ENCODE measurements around the gene GPR63.

Gene GPR63

DNA sequence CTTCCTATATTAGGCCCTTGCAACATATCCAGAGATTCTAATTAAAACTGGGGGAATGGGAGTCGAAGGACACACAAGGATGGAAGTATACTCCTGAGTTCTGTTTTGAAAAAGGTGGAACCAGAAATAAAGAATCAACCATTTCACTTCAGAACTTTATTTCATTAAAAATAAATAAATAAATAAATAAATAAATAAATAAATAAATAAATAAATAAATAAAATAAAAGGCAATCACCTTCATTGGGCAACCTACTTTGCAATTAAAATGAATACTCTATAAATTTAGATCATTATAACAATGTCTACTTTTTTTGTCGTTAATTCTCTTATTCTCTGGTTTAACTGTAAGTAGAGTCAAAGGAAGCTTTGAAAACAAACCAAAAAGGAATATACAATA lies 25.6 kb downstream of the GPR63 start:
- H3K4me3 ChIP-seq (ENCODE audit: low read length) = no peak overlapping the region
- H3K9me3 ChIP-seq (ENCODE audit: low read length) = no peaks in the 10 kb centered on the region
- H3K4me1 ChIP-seq (ENCODE audit: insufficient read depth, low read length) = no peaks in the 10 kb centered on the region
- H3K27me3 ChIP-seq (ENCODE audit: insufficient read depth, low read length) = no peaks in the 10 kb centered on the region
- H2AFZ ChIP-seq (ENCODE audit: low read depth, low read length) = no peak overlapping the region
- no peaks in the 10 kb centered on the region for H3K36me3 ChIP-seq (ENCODE audit: insufficient read depth, low read length)

DNA sequence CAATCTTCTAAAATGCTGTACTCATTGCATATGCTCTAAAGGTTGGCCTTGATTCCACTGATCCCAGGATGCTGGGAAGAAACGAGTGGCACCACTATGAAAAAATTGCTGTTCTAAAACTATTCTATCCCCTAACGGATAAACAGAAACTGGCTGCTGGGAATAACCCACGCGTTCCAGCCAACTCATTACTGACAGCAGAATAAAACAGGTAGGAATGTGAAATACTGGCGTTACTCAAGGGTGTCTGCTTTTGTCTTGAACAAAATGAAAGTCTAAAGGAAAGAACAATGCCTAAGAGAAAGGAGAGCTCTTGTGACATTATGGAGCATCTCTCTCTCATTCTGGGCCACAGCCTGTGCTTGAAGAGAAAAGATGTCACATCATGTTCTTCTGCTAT lies 26.1 kb downstream of the GPR63 start:
- no peak overlapping the region for H2AFZ ChIP-seq (ENCODE audit: low read depth, low read length)
- H3K4me3 ChIP-seq (ENCODE audit: low read length) = no peak overlapping the region
- H3K27me3 ChIP-seq (ENCODE audit: insufficient read depth, low read length) = no peaks in the 10 kb centered on the region
- no peaks in the 10 kb centered on the region for H3K9me3 ChIP-seq (ENCODE audit: low read length)
- H3K4me1 ChIP-seq (ENCODE audit: insufficient read depth, low read length) = no peaks in the 10 kb centered on the region
- H3K36me3 ChIP-seq (ENCODE audit: insufficient read depth, low read length) = no peaks in the 10 kb centered on the region

GRCh38 chr6:96809119-96809518 lies 28.2 kb downstream of the GPR63 start:
- no peaks in the 10 kb centered on the region for H3K27me3 ChIP-seq (ENCODE audit: insufficient read depth, low read length)
- no peaks in the 10 kb centered on the region for H3K36me3 ChIP-seq (ENCODE audit: insufficient read depth, low read length)

DNA sequence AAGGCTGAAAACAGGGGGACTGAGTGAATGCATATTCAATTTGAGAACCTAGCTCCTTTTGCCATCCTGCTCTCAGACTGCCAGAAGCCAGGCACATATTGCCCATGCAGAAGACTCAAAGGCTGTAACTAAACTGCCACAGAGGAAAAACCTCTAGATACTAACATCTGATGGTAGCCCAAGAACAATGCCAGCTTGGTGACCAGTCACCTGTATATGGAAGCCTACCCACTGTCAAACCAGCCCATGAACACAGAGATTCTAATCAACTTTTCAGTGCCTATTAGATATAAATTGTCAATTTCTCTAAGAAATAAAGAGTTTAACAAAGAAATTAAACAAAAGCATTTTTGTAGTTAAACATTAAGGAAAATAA lies 34.2 kb downstream of the GPR63 start:
- Histone ChIP-seq H3K27me3 (ENCODE audit: insufficient read depth, low read length) (no peaks in the 10 kb centered on the region), H3K36me3 (ENCODE audit: insufficient read depth, low read length) (no peaks in the 10 kb centered on the region), H3K9me3 (ENCODE audit: low read length) (no peaks in the 10 kb centered on the region), H3K4me3 (ENCODE audit: low read length) (no peak overlapping the region), H2AFZ (ENCODE audit: low read depth, low read length) (no peak overlapping the region), H3K4me1 (ENCODE audit: insufficient read depth, low read length) (no peaks in the 10 kb centered on the region)

More at GRCh38 chr6:96809119-96809518, 28.2 kb downstream of the GPR63 start:
- no peak overlapping the region for H2AFZ ChIP-seq (ENCODE audit: low read depth, low read length)
- H3K9me3 ChIP-seq (ENCODE audit: low read length) = no peaks in the 10 kb centered on the region
- no peak overlapping the region for H3K4me3 ChIP-seq (ENCODE audit: low read length)
- H3K4me1 ChIP-seq (ENCODE audit: insufficient read depth, low read length) = no peaks in the 10 kb centered on the region

DNA sequence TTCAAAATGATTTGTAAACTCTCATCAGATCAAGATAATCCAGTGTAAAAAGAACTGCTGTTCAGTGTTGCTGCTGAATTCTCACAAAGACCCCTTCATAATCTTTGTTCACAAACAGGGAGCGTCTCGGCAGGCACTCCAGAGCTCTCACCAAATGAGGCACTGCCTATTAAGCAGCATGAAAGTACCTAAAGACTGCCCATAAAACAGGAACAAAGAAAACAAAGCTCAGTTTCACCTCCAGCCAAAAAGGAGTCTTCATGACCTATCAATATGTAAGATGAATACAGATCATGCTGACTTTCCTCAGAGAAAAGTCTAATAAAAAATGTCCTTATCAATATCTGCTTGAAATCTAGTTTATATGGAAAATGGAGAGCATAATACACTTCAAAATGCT lies 41.8 kb downstream of the GPR63 start:
- no peak overlapping the region for H3K4me3 ChIP-seq (ENCODE audit: low read length)
- H3K36me3 ChIP-seq (ENCODE audit: insufficient read depth, low read length) = no peaks in the 10 kb centered on the region
- H3K27me3 ChIP-seq (ENCODE audit: insufficient read depth, low read length) = no peaks in the 10 kb centered on the region
- no peaks in the 10 kb centered on the region for H3K9me3 ChIP-seq (ENCODE audit: low read length)
- H3K4me1 ChIP-seq (ENCODE audit: insufficient read depth, low read length) = no peaks in the 10 kb centered on the region
- H2AFZ ChIP-seq (ENCODE audit: low read depth, low read length) = no peak overlapping the region

DNA sequence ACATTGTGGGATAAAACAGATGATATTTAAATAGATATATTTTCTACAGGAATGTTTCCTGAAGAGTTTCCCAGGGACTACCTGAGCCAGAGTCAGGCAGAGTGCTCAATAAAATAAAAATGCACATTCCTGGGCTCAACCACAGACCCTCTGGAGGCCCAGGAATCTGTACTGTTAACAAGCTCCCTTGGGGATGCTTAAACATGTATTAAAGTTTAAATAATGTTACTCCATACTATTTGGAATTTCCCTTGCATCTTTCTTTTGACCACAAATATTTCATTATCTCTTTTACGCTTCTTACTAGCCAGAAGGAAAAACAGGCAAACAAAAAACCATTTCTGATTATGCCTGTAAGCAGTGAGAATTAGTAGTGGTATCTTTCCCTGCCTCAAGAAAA lies 42.3 kb downstream of the GPR63 start:
- Histone ChIP-seq H3K27me3 (ENCODE audit: insufficient read depth, low read length) (no peaks in the 10 kb centered on the region), H3K9me3 (ENCODE audit: low read length) (no peaks in the 10 kb centered on the region), H3K36me3 (ENCODE audit: insufficient read depth, low read length) (no peaks in the 10 kb centered on the region), H3K4me1 (ENCODE audit: insufficient read depth, low read length) (no peaks in the 10 kb centered on the region), H2AFZ (ENCODE audit: low read depth, low read length) (no peak overlapping the region), H3K4me3 (ENCODE audit: low read length) (no peak overlapping the region)

GRCh38 chr6:96792561-96793190 lies 44.6 kb downstream of the GPR63 start:
- H2AFZ ChIP-seq (ENCODE audit: low read depth, low read length) = no peak overlapping the region
- H3K4me1 ChIP-seq (ENCODE audit: insufficient read depth, low read length) = no peaks in the 10 kb centered on the region
- no peaks in the 10 kb centered on the region for H3K27me3 ChIP-seq (ENCODE audit: insufficient read depth, low read length)
- H3K4me3 ChIP-seq (ENCODE audit: low read length) = no peak overlapping the region
- no peaks in the 10 kb centered on the region for H3K9me3 ChIP-seq (ENCODE audit: low read length)
- no peaks in the 10 kb centered on the region for H3K36me3 ChIP-seq (ENCODE audit: insufficient read depth, low read length)

- Histone ChIP-seq H3K27me3 (ENCODE audit: insufficient read depth, low read length) (no peaks in the 10 kb centered on the region), H3K9me3 (ENCODE audit: low read length) (no peaks in the 10 kb centered on the region), H3K4me3 (ENCODE audit: low read length) (no peak overlapping the region), H3K4me1 (ENCODE audit: insufficient read depth, low read length) (no peaks in the 10 kb centered on the region), H2AFZ (ENCODE audit: low read depth, low read length) (no peak overlapping the region), H3K36me3 (ENCODE audit: insufficient read depth, low read length) (no peaks in the 10 kb centered on the region)
Measured at GRCh38 chr6:96789871-96790270, 47.4 kb downstream of the GPR63 start.

DNA sequence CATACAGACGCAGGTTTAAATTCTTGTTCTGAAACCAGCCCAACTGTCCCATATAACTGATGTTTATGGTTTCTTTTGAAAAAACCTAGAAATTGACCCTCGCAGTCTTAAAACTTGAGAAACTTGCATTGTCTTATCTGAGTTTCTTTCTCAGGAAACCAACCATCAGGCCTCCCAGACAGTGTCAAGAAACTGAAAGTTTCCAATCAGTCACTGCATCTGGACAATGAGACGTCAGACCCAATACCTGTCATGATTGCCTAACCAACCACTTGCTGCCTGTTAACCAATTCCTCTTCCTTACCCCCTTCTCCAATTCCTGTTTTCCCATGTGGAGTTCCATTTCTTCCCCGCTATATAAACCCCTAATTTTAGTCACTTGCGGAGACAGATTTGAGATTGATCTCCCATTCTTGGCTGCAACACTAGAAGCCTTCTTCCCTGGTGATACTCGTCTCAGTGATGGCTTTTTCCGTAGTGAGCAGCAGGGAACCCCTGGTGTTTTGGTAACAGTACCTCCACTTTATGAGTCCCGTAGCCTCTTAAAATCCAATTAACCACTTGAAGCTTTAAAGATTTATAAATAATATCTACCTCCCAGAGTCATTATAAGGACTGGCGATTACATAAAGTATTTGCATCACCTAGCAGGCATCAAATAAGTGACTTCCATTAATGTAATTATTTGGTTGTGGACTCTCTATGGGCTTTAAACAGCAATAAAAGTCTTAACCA lies 49.3 kb downstream of the GPR63 start:
- H3K4me3 ChIP-seq (ENCODE audit: low read length) = no peak overlapping the region
- H3K36me3 ChIP-seq (ENCODE audit: insufficient read depth, low read length) = no peaks in the 10 kb centered on the region
- H3K9me3 ChIP-seq (ENCODE audit: low read length) = no peaks in the 10 kb centered on the region
- H2AFZ ChIP-seq (ENCODE audit: low read depth, low read length) = no peak overlapping the region
- no peaks in the 10 kb centered on the region for H3K27me3 ChIP-seq (ENCODE audit: insufficient read depth, low read length)
- H3K4me1 ChIP-seq (ENCODE audit: insufficient read depth, low read length) = no peaks in the 10 kb centered on the region

DNA sequence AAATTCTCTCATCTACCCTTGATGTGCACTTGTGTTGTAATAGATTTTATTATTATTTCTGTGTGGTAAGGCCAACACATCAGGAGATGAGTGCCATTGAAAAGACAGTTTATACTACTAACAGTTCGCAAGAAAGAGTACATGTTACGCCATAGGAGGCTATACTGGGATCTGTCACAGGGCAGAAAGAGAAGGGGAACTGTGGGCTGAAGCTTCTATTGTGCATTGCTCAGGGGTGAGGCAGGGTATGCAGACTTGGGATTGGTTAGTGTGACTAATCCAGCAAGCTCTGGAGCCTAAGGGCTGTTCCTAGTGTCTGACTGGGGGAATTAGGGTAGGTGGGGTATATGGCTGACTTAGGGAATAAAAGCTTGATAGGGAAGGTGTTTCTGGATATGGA lies 50.9 kb downstream of the GPR63 start:
- Histone ChIP-seq H3K4me3 (ENCODE audit: low read length) (no peak overlapping the region), H3K9me3 (ENCODE audit: low read length) (no peaks in the 10 kb centered on the region), H2AFZ (ENCODE audit: low read depth, low read length) (no peak overlapping the region), H3K27me3 (ENCODE audit: insufficient read depth, low read length) (no peaks in the 10 kb centered on the region), H3K4me1 (ENCODE audit: insufficient read depth, low read length) (no peaks in the 10 kb centered on the region), H3K36me3 (ENCODE audit: insufficient read depth, low read length) (no peaks in the 10 kb centered on the region)

DNA sequence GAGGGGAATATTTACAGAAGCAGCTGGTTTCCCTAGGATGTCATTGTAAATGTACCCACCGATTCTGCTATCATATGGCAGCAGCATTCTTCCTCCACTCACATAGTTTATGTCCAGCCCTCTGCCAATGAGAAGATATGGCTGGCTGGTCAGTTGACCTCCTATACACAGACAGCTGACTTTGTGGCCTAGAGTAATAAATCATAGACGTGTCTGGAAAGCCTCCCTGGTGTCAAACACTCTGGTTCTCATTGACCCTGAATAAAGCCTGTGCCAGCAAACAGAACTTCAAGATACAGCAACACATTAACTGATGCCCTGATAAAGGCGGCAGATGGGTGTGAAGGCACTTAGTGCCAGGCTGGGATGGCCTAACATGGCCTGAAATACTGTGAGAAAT lies 52.6 kb downstream of the GPR63 start:
- Histone ChIP-seq H3K9me3 (ENCODE audit: low read length) (no peaks in the 10 kb centered on the region), H3K27me3 (ENCODE audit: insufficient read depth, low read length) (no peaks in the 10 kb centered on the region), H2AFZ (ENCODE audit: low read depth, low read length) (no peak overlapping the region), H3K4me1 (ENCODE audit: insufficient read depth, low read length) (no peaks in the 10 kb centered on the region), H3K36me3 (ENCODE audit: insufficient read depth, low read length) (no peaks in the 10 kb centered on the region), H3K4me3 (ENCODE audit: low read length) (no peak overlapping the region)

DNA sequence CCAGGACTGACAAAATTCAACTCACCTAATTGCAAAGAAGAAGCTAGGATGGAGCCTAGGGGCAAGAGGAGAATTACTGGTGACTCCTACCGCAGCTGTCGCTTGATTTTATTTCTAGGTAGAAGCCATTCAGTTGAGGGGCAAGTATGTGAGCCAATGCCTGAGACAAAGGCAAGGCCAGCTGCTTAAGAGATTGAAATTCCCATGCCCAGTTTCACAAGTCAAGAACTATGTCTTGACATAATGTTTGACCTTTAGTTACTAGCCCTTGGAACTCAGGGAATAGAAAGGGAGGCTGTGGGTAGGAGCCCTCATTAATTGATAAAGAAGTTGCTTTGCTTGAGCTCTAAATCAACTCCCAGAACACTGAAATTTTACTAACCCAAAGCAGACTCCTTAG lies 54.0 kb downstream of the GPR63 start:
- Histone ChIP-seq H3K36me3 (ENCODE audit: insufficient read depth, low read length) (no peaks in the 10 kb centered on the region), H3K27me3 (ENCODE audit: insufficient read depth, low read length) (no peaks in the 10 kb centered on the region), H2AFZ (ENCODE audit: low read depth, low read length) (no peak overlapping the region), H3K4me1 (ENCODE audit: insufficient read depth, low read length) (no peaks in the 10 kb centered on the region), H3K9me3 (ENCODE audit: low read length) (no peaks in the 10 kb centered on the region), H3K4me3 (ENCODE audit: low read length) (no peak overlapping the region)

DNA sequence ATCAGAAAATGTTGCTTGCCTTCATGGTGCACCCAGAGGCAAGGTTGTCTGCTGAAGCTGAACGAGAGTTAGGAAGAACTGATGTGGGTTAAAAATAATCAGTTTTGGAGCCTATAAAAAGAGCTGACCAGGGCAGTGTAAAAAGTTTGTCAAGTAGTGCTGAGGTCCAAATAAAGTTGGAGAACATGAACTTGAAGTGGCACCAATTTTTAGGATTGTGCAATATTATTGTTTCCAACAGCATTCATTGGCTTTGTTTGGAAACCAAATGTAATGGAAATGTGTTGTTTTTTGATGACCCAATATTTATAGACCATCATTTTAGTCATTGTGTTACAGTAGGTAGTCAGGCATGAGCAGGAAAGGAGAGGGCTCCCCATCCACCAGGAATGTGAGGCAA lies 55.7 kb downstream of the GPR63 start:
- no peaks in the 10 kb centered on the region for H3K9me3 ChIP-seq (ENCODE audit: low read length)
- H3K36me3 ChIP-seq (ENCODE audit: insufficient read depth, low read length) = no peaks in the 10 kb centered on the region
- no peak overlapping the region for H3K4me3 ChIP-seq (ENCODE audit: low read length)
- H3K4me1 ChIP-seq (ENCODE audit: insufficient read depth, low read length) = no peaks in the 10 kb centered on the region
- H3K27me3 ChIP-seq (ENCODE audit: insufficient read depth, low read length) = no peaks in the 10 kb centered on the region
- H2AFZ ChIP-seq (ENCODE audit: low read depth, low read length) = no peak overlapping the region

DNA sequence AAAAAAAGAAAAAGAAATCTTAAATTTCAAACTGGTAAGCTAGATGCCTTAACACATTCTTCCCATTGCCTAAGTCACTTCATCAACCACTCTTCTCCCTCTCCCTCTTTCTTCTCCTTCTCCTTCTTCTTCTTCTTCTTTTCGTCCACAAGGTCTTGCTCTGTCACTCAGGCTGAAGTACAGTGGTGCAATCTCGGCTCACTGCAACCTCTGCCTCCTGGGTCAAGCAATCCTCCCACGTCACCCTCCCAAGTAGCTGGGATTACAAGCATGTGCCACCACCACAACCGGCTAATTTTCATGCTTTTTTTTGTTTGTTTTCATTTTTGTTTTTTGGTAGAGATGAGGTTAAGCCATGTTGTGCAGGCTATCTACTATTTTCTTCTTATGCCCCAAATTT lies 60.2 kb downstream of the GPR63 start:
- H3K36me3 ChIP-seq (ENCODE audit: insufficient read depth, low read length) = no peaks in the 10 kb centered on the region
- H3K4me3 ChIP-seq (ENCODE audit: low read length) = no peak overlapping the region
- no peaks in the 10 kb centered on the region for H3K9me3 ChIP-seq (ENCODE audit: low read length)
- no peak overlapping the region for H2AFZ ChIP-seq (ENCODE audit: low read depth, low read length)
- no peaks in the 10 kb centered on the region for H3K27me3 ChIP-seq (ENCODE audit: insufficient read depth, low read length)
- no peaks in the 10 kb centered on the region for H3K4me1 ChIP-seq (ENCODE audit: insufficient read depth, low read length)

All from neuron (in vitro differentiated cells).